Endothelial cell (in vitro differentiated cells): Measurements from ENCODE around the gene ST7. TPM values are rescaled to one million over a fixed set of nuclear protein-coding genes. Genes with fewer than 3 reads are reported as not detected.

Experiments used
- DNase-seq: peaks from one replicate; pipeline ENCODE4 v3.0.0; 2021; ENCODE audit warnings: low spot score
- H3K27ac Mint-ChIP-seq: one replicate; pipeline ENCODE4 v1.8.0; 2021; ENCODE audit warnings: mixed read lengths, inconsistent platforms; ENCODE audit not compliant: unreplicated experiment
- H3K27me3 Mint-ChIP-seq: one replicate; pipeline ENCODE4 v1.8.0; 2021; ENCODE audit warnings: mild to moderate bottlenecking, moderate library complexity, mixed read lengths, inconsistent platforms; ENCODE audit not compliant: unreplicated experiment
- H3K36me3 Mint-ChIP-seq: one replicate; pipeline ENCODE4 v1.8.0; 2021; ENCODE audit warnings: mild to moderate bottlenecking, low read depth, mixed read lengths, inconsistent platforms; ENCODE audit not compliant: unreplicated experiment
- H3K4me1 Mint-ChIP-seq: one replicate; pipeline ENCODE4 v1.8.0; 2021; ENCODE audit warnings: mild to moderate bottlenecking, mixed read lengths, inconsistent platforms; ENCODE audit not compliant: unreplicated experiment
- H3K4me3 Mint-ChIP-seq: one replicate; pipeline ENCODE4 v1.8.0; 2021; ENCODE audit warnings: mild to moderate bottlenecking, mixed read lengths, inconsistent platforms; ENCODE audit not compliant: unreplicated experiment
- H3K9me3 Mint-ChIP-seq: one replicate; pipeline ENCODE4 v1.8.0; 2021; ENCODE audit warnings: mixed read lengths, inconsistent platforms; ENCODE audit not compliant: unreplicated experiment
- CTCF ChIP-seq: fragments of 200-600 bp; sonication (generic); IDR thresholded peaks from one replicate; pipeline ENCODE4 v1.5.0; 2021; ENCODE audit warnings: antibody characterized with exemption; ENCODE audit not compliant: unreplicated experiment
- total RNA-seq: library from RNA; stranded (reverse); fragmentation: NEBNext Ultra II Directional; extraction: Animal tissue kit (Norgen Biotek cat#: 25700); gene quantifications from one replicate; pipeline ENCODE4 v1.2.1, GENCODE V29; 2021; ENCODE audit not compliant: unreplicated experiment

Gene ST7
- total RNA-seq, 1 donor from 2014 or later, result 44.1 TPM

GRCh38 chr7:117043108-117043825 lies 90.0 kb downstream of the ST7 start:
- Mint-ChIP-seq H3K4me1 (peaks cover 13% of the 10 kb centered on the region), H3K27ac (peak overlapping the region; percentile 4), H3K36me3 (peaks cover 4% of the 10 kb centered on the region), H3K27me3 (no peaks in the 10 kb centered on the region), H3K4me3 (no peak overlapping the region), H3K9me3 (no peaks in the 10 kb centered on the region)
- no peak for DNase-seq
- TF ChIP-seq CTCF, result no peak

GRCh38 chr7:117044664-117045063 lies 91.4 kb downstream of the ST7 start:
- no peak overlapping the region for H3K27ac Mint-ChIP-seq
- no peak for TF ChIP-seq CTCF

GRCh38 chr7:117045927-117046710 lies 92.8 kb downstream of the ST7 start:
- H3K36me3 Mint-ChIP-seq, result peaks cover 5% of the 10 kb centered on the region
- H3K27me3 Mint-ChIP-seq, result no peaks in the 10 kb centered on the region
- DNase-seq, result no peak
- H3K9me3 Mint-ChIP-seq, result no peaks in the 10 kb centered on the region
- H3K27ac Mint-ChIP-seq, result no peak overlapping the region
- H3K4me1 Mint-ChIP-seq, result peaks cover 21% of the 10 kb centered on the region
- H3K4me3 Mint-ChIP-seq, result no peak overlapping the region
- TF ChIP-seq CTCF, result no peak

More at GRCh38 chr7:117044664-117045063, 91.4 kb downstream of the ST7 start:
- Mint-ChIP-seq H3K9me3 (no peaks in the 10 kb centered on the region), H3K4me1 (peaks cover 19% of the 10 kb centered on the region), H3K36me3 (peaks cover 4% of the 10 kb centered on the region), H3K27me3 (no peaks in the 10 kb centered on the region), H3K4me3 (no peak overlapping the region)
- DNase-seq, result no peak

GRCh38 chr7:117047496-117047895 lies 94.2 kb downstream of the ST7 start:
- no peak overlapping the region for H3K4me3 Mint-ChIP-seq
- no peaks in the 10 kb centered on the region for H3K27me3 Mint-ChIP-seq
- no peak for DNase-seq
- no peak for TF ChIP-seq CTCF
- no peak overlapping the region for H3K27ac Mint-ChIP-seq
- H3K36me3 Mint-ChIP-seq, result peaks cover 11% of the 10 kb centered on the region
- H3K4me1 Mint-ChIP-seq, result peaks cover 26% of the 10 kb centered on the region
- H3K9me3 Mint-ChIP-seq, result no peaks in the 10 kb centered on the region
